Keratinocyte (primary cell): Measurements from ENCODE around the gene DHRS12. TPM values are rescaled to one million over a fixed set of nuclear protein-coding genes. Genes with fewer than 3 reads are reported as not detected.

ENCODE experiments used
- DNase-seq: peaks from one replicate; pipeline ENCODE4 v3.0.0-alpha.2; 2011; ENCODE audit warnings: low read depth, missing footprints, low spot score
- FAIRE-seq: peaks from 2 replicates; lab custom pipeline; 2011; peaks lifted over from hg19 to GRCh38; lab: Jason Lieb, UNC
- H2AFZ ChIP-seq: 2 replicates; pipeline ENCODE4 v1.6.0; 2012; ENCODE audit warnings: low read length, control low read depth, inconsistent platforms; ENCODE audit not compliant: control insufficient read depth
- H3K27ac ChIP-seq: 2 replicates; pipeline ENCODE4 v1.5.1; 2011; ENCODE audit warnings: low read length; ENCODE audit not compliant: control insufficient read depth, insufficient read depth
- H3K27me3 ChIP-seq: 3 replicates; pipeline ENCODE4 v1.6.0; 2011; ENCODE audit warnings: low read length; ENCODE audit not compliant: control insufficient read depth, insufficient read depth; ENCODE audit errors: extremely low read depth
- H3K36me3 ChIP-seq, 2 experiments: 2 replicates in 1 of 2; 3 replicates in 1 of 2; pipeline ENCODE4 v1.5.1; 2011; ENCODE audit warnings: low read length in 2 of 2, mild to moderate bottlenecking in 1 of 2; ENCODE audit not compliant: control insufficient read depth in 2 of 2, insufficient read depth in 2 of 2; ENCODE audit errors: extremely low read depth in 1 of 2
- H3K4me1 ChIP-seq: 3 replicates; pipeline ENCODE4 v1.5.1; 2011; ENCODE audit warnings: low read length; ENCODE audit not compliant: control insufficient read depth, insufficient read depth; ENCODE audit errors: extremely low read depth
- H3K4me2 ChIP-seq: 3 replicates; pipeline ENCODE4 v1.6.0; 2011; ENCODE audit warnings: low read depth, low read length; ENCODE audit not compliant: control insufficient read depth, insufficient read depth; ENCODE audit errors: extremely low read depth
- H3K4me3 ChIP-seq, 3 experiments: fragments of 200-600 bp in 1 of 3; sonication (generic) in 1 of 3; 2 replicates in 2 of 3; 3 replicates in 1 of 3; pipeline ENCODE4 v1.5.1; 2011 to 2016; ENCODE audit warnings: low read length in 3 of 3, mild to moderate bottlenecking in 3 of 3, control low read depth in 2 of 3, inconsistent platforms in 1 of 3, low read depth in 1 of 3, mixed read lengths in 1 of 3, mixed run types in 1 of 3, moderate library complexity in 1 of 3; ENCODE audit not compliant: control insufficient read depth in 2 of 3, insufficient read depth in 2 of 3; ENCODE audit errors: extremely low read depth in 1 of 3
- H3K79me2 ChIP-seq: 2 replicates; pipeline ENCODE4 v1.6.0; 2012; ENCODE audit warnings: low read length; ENCODE audit not compliant: control insufficient read depth, insufficient read depth
- H3K9ac ChIP-seq: 3 replicates; pipeline ENCODE4 v1.6.0; 2011; ENCODE audit warnings: low read length; ENCODE audit not compliant: control insufficient read depth, insufficient read depth; ENCODE audit errors: extremely low read depth
- H3K9me1 ChIP-seq: 3 replicates; pipeline ENCODE4 v1.6.0; 2011; ENCODE audit warnings: low read length; ENCODE audit not compliant: control insufficient read depth, insufficient read depth; ENCODE audit errors: extremely low read depth
- H3K9me3 ChIP-seq: 2 replicates; pipeline ENCODE4 v1.5.1; 2012; ENCODE audit warnings: low read depth, low read length; ENCODE audit not compliant: control insufficient read depth
- H4K20me1 ChIP-seq: 3 replicates; pipeline ENCODE4 v1.6.0; 2011; ENCODE audit warnings: low read length; ENCODE audit not compliant: control insufficient read depth, insufficient read depth; ENCODE audit errors: extremely low read depth
- CTCF ChIP-seq, 3 experiments: IDR thresholded peaks in 1 of 3; conservative IDR thresholded peaks in 1 of 3; optimal IDR thresholded peaks in 1 of 3; 2 replicates in 2 of 3; 3 replicates in 1 of 3; pipeline versions ENCODE3 to v1.5.1; 2011; ENCODE audit warnings: low read length in 3 of 3, mild to moderate bottlenecking in 3 of 3, moderate library complexity in 2 of 3, control low read depth in 1 of 3, inconsistent platforms in 1 of 3; ENCODE audit not compliant: insufficient read depth in 2 of 3; ENCODE audit errors: extremely low read depth in 1 of 3
- EZH2 ChIP-seq: IDR thresholded peaks from one replicate; pipeline ENCODE4 v1.6.1; 2012; ENCODE audit warnings: inconsistent platforms, mild to moderate bottlenecking, low read length, moderate library complexity
- dilution Hi-C: fragments of 300-500 bp; cut with MboI; formaldehyde crosslinking; loops from one replicate; pipeline ENCODE4 v1.7.0; 2020; ENCODE audit warnings: low sequenced_read_pairs; ENCODE audit not compliant: extremely low pct_ligation_motif_present
- polyA plus RNA-seq, 5 experiments: library from polyadenylated mRNA; depleted of rRNA in 3 of 5; stranded (reverse) in 3 of 5; stranded (forward) in 1 of 5; unstranded in 1 of 5; fragments of >200 nt; gene quantifications; 1 replicate in 1 of 5; 2 replicates in 3 of 5; 3 replicates in 1 of 5; pipeline versions ENCODE4 v1.2.1 to v1.2.3, GENCODE V29; 2011 to 2012; ENCODE audit warnings: missing spikeins in 2 of 5, low read depth in 1 of 5, low replicate concordance in 1 of 5

The DHRS12 gene
- polyA plus RNA-seq, 1 donor (not counting 4 experiments of a cell fraction or from before 2014, with no cell fraction given): 6.1 TPM

GRCh38 chr13:51794964-51795363 is 9.0 kb downstream of the DHRS12 start:
- no peak overlapping the region for H3K4me2 ChIP-seq

GRCh38 chr13:51793570-51794271 is 10.2 kb downstream of the DHRS12 start:
- Histone ChIP-seq H3K27ac (peak overlapping the region; percentile 0), H3K4me1 (peaks cover 15% of the 10 kb centered on the region), H3K4me2 (no peak overlapping the region), H3K27me3 (no peaks in the 10 kb centered on the region), H3K4me3 (no peak overlapping the region), H3K9ac (no peak overlapping the region), H3K9me3 (no peaks in the 10 kb centered on the region), H4K20me1 (no peaks in the 10 kb centered on the region), H3K9me1 (no peaks in the 10 kb centered on the region), H3K36me3 (no peaks in the 10 kb centered on the region), H3K79me2 (no peaks in the 10 kb centered on the region), H2AFZ (peak overlapping the region; percentile 60)
- dilution Hi-C loops: no loop called here
- FAIRE-seq: peak; percentile 90
- no peak for DNase-seq
- TF ChIP-seq CTCF (optimal IDR thresholded peaks at IDR 0.05 in 1 of 3, IDR thresholded peaks at IDR 0.05 in 1 of 3, conservative IDR thresholded peaks at IDR 0.05 in 1 of 3; ENCODE audit: extremely low read depth in 1 of 3, insufficient read depth in 2 of 3, low read length in 3 of 3) (no peak), EZH2 (no peak)

More at GRCh38 chr13:51794964-51795363, 9.0 kb downstream of the DHRS12 start:
- Histone ChIP-seq H3K27ac (no peak overlapping the region), H3K9ac (no peak overlapping the region), H4K20me1 (no peaks in the 10 kb centered on the region), H3K9me1 (no peaks in the 10 kb centered on the region), H3K4me1 (peaks cover 15% of the 10 kb centered on the region), H3K79me2 (no peaks in the 10 kb centered on the region), H2AFZ (no peak overlapping the region), H3K4me3 (no peak overlapping the region), H3K36me3 (no peaks in the 10 kb centered on the region), H3K27me3 (no peaks in the 10 kb centered on the region), H3K9me3 (no peaks in the 10 kb centered on the region)
- TF ChIP-seq CTCF (optimal IDR thresholded peaks at IDR 0.05 in 1 of 3, IDR thresholded peaks at IDR 0.05 in 1 of 3, conservative IDR thresholded peaks at IDR 0.05 in 1 of 3; ENCODE audit: extremely low read depth in 1 of 3, insufficient read depth in 2 of 3, low read length in 3 of 3) (no peak), EZH2 (no peak)
- dilution Hi-C loops: no loop called here
- no peak for DNase-seq
- no peak for FAIRE-seq
